OCI-LY1 (cell line): Measurements from ENCODE around the gene VMP1.

ENCODE experiments used
- H2AFZ ChIP-seq: fragments of 200-600 bp; sonication (generic), shearing (Covaris generic); 2 replicates; pipeline ENCODE4 v1.6.0; 2014; ENCODE audit warnings: antibody characterized with exemption, mild to moderate bottlenecking, low read length
- H3F3A ChIP-seq: fragments of 200-600 bp; sonication (generic), shearing (Covaris generic); 2 replicates; pipeline ENCODE4 v1.6.0; 2014; ENCODE audit warnings: mild to moderate bottlenecking, antibody characterized with exemption, low read length, moderate library complexity; ENCODE audit not compliant: insufficient read depth
- H3K27ac ChIP-seq: fragments of 200-600 bp; sonication (generic); 2 replicates; pipeline ENCODE4 v1.5.1; 2014; ENCODE audit warnings: low read length, mixed run types, mild to moderate bottlenecking, low read depth; ENCODE audit not compliant: poor library complexity, severe bottlenecking
- H3K27me3 ChIP-seq: fragments of 200-600 bp; sonication (generic); 2 replicates; pipeline ENCODE4 v1.6.0; 2014; ENCODE audit warnings: antibody characterized with exemption, mild to moderate bottlenecking, low read length, moderate library complexity; ENCODE audit not compliant: insufficient read depth
- H3K36me3 ChIP-seq: fragments of 200-600 bp; sonication (generic); 2 replicates; pipeline ENCODE4 v1.6.1; 2014; ENCODE audit warnings: mild to moderate bottlenecking, antibody characterized with exemption, low read length, moderate library complexity, mixed read lengths; ENCODE audit not compliant: insufficient read depth
- H3K4me1 ChIP-seq: fragments of 200-600 bp; sonication (generic); 2 replicates; pipeline ENCODE4 v1.5.1; 2014; ENCODE audit warnings: mild to moderate bottlenecking, low read length, moderate library complexity; ENCODE audit not compliant: insufficient read depth, severe bottlenecking
- H3K4me2 ChIP-seq: fragments of 200-600 bp; sonication (generic), shearing (Covaris generic); 2 replicates; pipeline ENCODE4 v1.6.1; 2014; ENCODE audit warnings: low read length
- H3K4me3 ChIP-seq: fragments of 200-600 bp; sonication (generic); 2 replicates; pipeline ENCODE4 v1.5.1; 2014; ENCODE audit warnings: low read length, low read depth, mild to moderate bottlenecking, mixed read lengths; ENCODE audit not compliant: poor library complexity, severe bottlenecking
- H3K79me2 ChIP-seq: fragments of 200-600 bp; shearing (Covaris generic); 2 replicates; pipeline ENCODE4 v1.6.1; 2016; ENCODE audit warnings: mixed run types, low read length, mixed read lengths; ENCODE audit not compliant: insufficient read depth
- H3K9ac ChIP-seq: fragments of 200-600 bp; sonication (generic), shearing (Covaris generic); 2 replicates; pipeline ENCODE4 v1.6.1; 2014; ENCODE audit warnings: mild to moderate bottlenecking, low read length, mixed read lengths
- H3K9me2 ChIP-seq: fragments of 200-600 bp; sonication (generic), shearing (Covaris generic); 2 replicates; pipeline ENCODE4 v1.6.1; 2014; ENCODE audit warnings: low read depth, mild to moderate bottlenecking, low read length, mixed read lengths
- H3K9me3 ChIP-seq: fragments of 200-600 bp; shearing (Covaris generic); 2 replicates; pipeline ENCODE4 v1.6.1; 2014; ENCODE audit warnings: low read length, mixed read lengths
- H4K20me1 ChIP-seq: fragments of 200-600 bp; sonication (generic), shearing (Covaris generic); 2 replicates; pipeline ENCODE4 v1.6.0; 2016; ENCODE audit warnings: mild to moderate bottlenecking, low read length; ENCODE audit not compliant: insufficient read depth
- EZH2 ChIP-seq: fragments of 200-600 bp; sonication (generic), shearing (Covaris generic); IDR thresholded peaks from 2 replicates; pipeline ENCODE4 v1.8.0; 2017; ENCODE audit warnings: borderline replicate concordance, mixed run types, mild to moderate bottlenecking, antibody characterized with exemption, low read length, moderate library complexity, mixed read lengths
- TF ChIP-seq, protein P1 (sequence below): fragments of 200-600 bp; sonication (generic), shearing (Covaris generic); IDR thresholded peaks from 2 replicates; pipeline ENCODE4 v1.5.1; 2017; ENCODE audit warnings: mild to moderate bottlenecking, antibody characterized with exemption, low read length, moderate library complexity, mixed read lengths

VMP1 gene

GRCh38 chr17:59683283-59683682, 24.2 kb upstream of the VMP1 start:
- Histone ChIP-seq H3F3A (no peaks in the 10 kb centered on the region), H3K4me3 (no peak overlapping the region), H3K9me3 (no peaks in the 10 kb centered on the region), H3K9me2 (no peaks in the 10 kb centered on the region), H3K9ac (no peak overlapping the region), H3K4me1 (no peaks in the 10 kb centered on the region), H3K79me2 (no peaks in the 10 kb centered on the region), H3K27ac (no peak overlapping the region), H3K4me2 (no peak overlapping the region), H4K20me1 (no peaks in the 10 kb centered on the region), H3K27me3 (no peaks in the 10 kb centered on the region), H3K36me3 (peaks cover 97% of the 10 kb centered on the region), H2AFZ (no peak overlapping the region)
- no peak for TF ChIP-seq EZH2
- TF ChIP-seq, protein P1, sequence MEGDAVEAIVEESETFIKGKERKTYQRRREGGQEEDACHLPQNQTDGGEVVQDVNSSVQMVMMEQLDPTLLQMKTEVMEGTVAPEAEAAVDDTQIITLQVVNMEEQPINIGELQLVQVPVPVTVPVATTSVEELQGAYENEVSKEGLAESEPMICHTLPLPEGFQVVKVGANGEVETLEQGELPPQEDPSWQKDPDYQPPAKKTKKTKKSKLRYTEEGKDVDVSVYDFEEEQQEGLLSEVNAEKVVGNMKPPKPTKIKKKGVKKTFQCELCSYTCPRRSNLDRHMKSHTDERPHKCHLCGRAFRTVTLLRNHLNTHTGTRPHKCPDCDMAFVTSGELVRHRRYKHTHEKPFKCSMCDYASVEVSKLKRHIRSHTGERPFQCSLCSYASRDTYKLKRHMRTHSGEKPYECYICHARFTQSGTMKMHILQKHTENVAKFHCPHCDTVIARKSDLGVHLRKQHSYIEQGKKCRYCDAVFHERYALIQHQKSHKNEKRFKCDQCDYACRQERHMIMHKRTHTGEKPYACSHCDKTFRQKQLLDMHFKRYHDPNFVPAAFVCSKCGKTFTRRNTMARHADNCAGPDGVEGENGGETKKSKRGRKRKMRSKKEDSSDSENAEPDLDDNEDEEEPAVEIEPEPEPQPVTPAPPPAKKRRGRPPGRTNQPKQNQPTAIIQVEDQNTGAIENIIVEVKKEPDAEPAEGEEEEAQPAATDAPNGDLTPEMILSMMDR: no peak

GRCh38 chr17:59684967-59685366, 22.5 kb upstream of the VMP1 start:
- Histone ChIP-seq H3K4me1 (no peaks in the 10 kb centered on the region), H3K36me3 (peaks cover 99% of the 10 kb centered on the region), H3F3A (no peaks in the 10 kb centered on the region), H2AFZ (no peak overlapping the region), H3K79me2 (no peaks in the 10 kb centered on the region), H3K9ac (no peak overlapping the region), H3K27ac (no peak overlapping the region), H3K9me2 (no peaks in the 10 kb centered on the region), H3K4me3 (no peak overlapping the region), H3K9me3 (no peaks in the 10 kb centered on the region), H3K27me3 (no peaks in the 10 kb centered on the region), H4K20me1 (no peaks in the 10 kb centered on the region), H3K4me2 (no peak overlapping the region)
- TF ChIP-seq, protein P1: no peak
- TF ChIP-seq EZH2: no peak

- no peak overlapping the region for H3K27ac ChIP-seq
- H3K9me3 ChIP-seq: no peaks in the 10 kb centered on the region
- peaks cover 95% of the 10 kb centered on the region for H3K36me3 ChIP-seq
- H3K4me3 ChIP-seq: no peak overlapping the region
- TF ChIP-seq, protein P1: no peak
- no peak for TF ChIP-seq EZH2
- no peaks in the 10 kb centered on the region for H3K27me3 ChIP-seq
- H3K79me2 ChIP-seq: no peaks in the 10 kb centered on the region
- no peaks in the 10 kb centered on the region for H3K9me2 ChIP-seq
- H3K4me1 ChIP-seq: no peaks in the 10 kb centered on the region
- H4K20me1 ChIP-seq: no peaks in the 10 kb centered on the region
- no peak overlapping the region for H3K4me2 ChIP-seq
- H2AFZ ChIP-seq: no peak overlapping the region
- H3F3A ChIP-seq: no peaks in the 10 kb centered on the region
- H3K9ac ChIP-seq: no peak overlapping the region
These were observed 19.4 kb upstream of the VMP1 start for GRCh38 chr17:59688008-59688407.
